Activated T-cell treated with anti-CD3 and anti-CD28 coated beads, Interleukin-2, amount 50 U/mL, for 4 hours (primary cell): Measurements from ENCODE around the gene TRIM3. TPM values are rescaled to one million over a fixed set of nuclear protein-coding genes. Genes with fewer than 3 reads are reported as not detected.

Experiments
- ATAC-seq, 2 donors: fragments of 200-7000 bp; cut with Tn5 transposase; one replicate each; pipeline ENCODE4 v1.10.0; 2021
- DNase-seq: peaks from one replicate; pipeline ENCODE4 v3.0.0-alpha.2; 2020
- H3K27me3 Mint-ChIP-seq: one replicate; pipeline ENCODE4 v1.8.0; 2021; ENCODE audit warnings: low read depth, mixed read lengths
- H3K36me3 Mint-ChIP-seq: one replicate; pipeline ENCODE4 v1.8.0; 2022; ENCODE audit warnings: mixed read lengths; ENCODE audit not compliant: insufficient read depth
- H3K4me1 Mint-ChIP-seq: one replicate; pipeline ENCODE4 v1.8.0; 2021; ENCODE audit warnings: low read depth, mixed read lengths
- H3K4me3 Mint-ChIP-seq: one replicate; pipeline ENCODE4 v1.8.0; 2021; ENCODE audit warnings: mild to moderate bottlenecking, moderate library complexity, mixed read lengths
- H3K9me3 Mint-ChIP-seq: one replicate; pipeline ENCODE4 v1.8.0; 2021; ENCODE audit warnings: mixed read lengths
- total RNA-seq, 3 donors: library from RNA; stranded (reverse); gene quantifications; one replicate each; pipeline ENCODE4 v1.2.1, GENCODE V29; 2021

TRIM3 gene
- total RNA-seq, 3 donors from 2014 or later = 3.2 to 4.3 (median 3.6) TPM

- Mint-ChIP-seq H3K9me3 (no peaks in the 10 kb centered on the region), H3K27me3 (no peaks in the 10 kb centered on the region), H3K4me1 (no peaks in the 10 kb centered on the region), H3K4me3 (no peak overlapping the region), H3K36me3 (no peaks in the 10 kb centered on the region)
- DNase-seq = no peak
- ATAC-seq = no peak
Measured at GRCh38 chr11:6437993-6438392, 35.7 kb downstream of the TRIM3 start.

- Mint-ChIP-seq H3K9me3 (no peaks in the 10 kb centered on the region), H3K4me1 (no peaks in the 10 kb centered on the region), H3K36me3 (no peaks in the 10 kb centered on the region), H3K4me3 (no peak overlapping the region), H3K27me3 (no peaks in the 10 kb centered on the region)
- DNase-seq = no peak
- ATAC-seq = no peak
Measured at GRCh38 chr11:6437423-6437822, 36.3 kb downstream of the TRIM3 start.

- Mint-ChIP-seq H3K4me1 (no peaks in the 10 kb centered on the region), H3K9me3 (no peaks in the 10 kb centered on the region), H3K36me3 (no peaks in the 10 kb centered on the region), H3K4me3 (no peak overlapping the region), H3K27me3 (no peaks in the 10 kb centered on the region)
- ATAC-seq (no peak), DNase-seq (no peak)
Measured at GRCh38 chr11:6433998-6434660, 39.6 kb downstream of the TRIM3 start.

DNA sequence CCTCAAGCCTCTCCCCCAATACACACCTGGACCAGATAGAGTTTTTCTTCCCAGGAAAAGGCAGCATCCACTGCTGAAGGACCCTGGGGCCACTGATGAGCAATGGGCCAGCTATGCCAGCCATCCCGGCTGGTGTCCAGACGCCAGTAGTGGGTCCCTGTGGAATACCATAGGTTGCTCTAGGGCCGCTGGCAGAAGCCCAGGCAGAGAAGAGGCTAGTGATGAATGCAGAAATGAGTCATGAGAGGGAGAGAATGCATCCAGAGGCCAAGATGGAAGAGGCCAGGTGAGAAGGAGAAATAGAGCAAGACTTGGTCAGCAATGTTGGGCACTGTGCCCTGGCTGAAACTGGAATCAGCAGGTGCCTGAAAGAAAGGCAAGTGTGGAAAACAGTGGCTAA is 41.9 kb downstream of the TRIM3 start:
- DNase-seq (no peak), ATAC-seq (no peak)
- no peaks in the 10 kb centered on the region for H3K4me1 Mint-ChIP-seq
- no peaks in the 10 kb centered on the region for H3K9me3 Mint-ChIP-seq
- no peaks in the 10 kb centered on the region for H3K27me3 Mint-ChIP-seq
- no peaks in the 10 kb centered on the region for H3K36me3 Mint-ChIP-seq
- H3K4me3 Mint-ChIP-seq = no peak overlapping the region

DNA sequence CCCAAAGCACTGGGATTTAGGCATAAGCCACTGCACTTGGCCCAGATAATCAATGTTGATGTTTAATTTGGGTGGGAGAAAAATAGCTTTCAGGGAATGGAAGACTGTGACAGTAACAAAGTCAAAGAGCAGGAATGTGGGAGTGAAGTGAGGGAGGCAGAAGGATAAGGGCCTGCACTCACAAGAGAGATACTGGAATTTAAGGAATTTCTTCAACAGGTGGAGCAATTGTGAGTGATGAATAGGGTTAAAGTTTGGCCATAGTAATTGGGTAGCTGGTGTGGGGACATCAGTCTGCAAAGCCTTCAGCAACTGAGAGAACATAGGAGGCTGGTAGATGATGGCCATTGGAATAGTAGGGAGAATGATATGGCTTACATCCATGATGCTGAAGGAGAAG is 46.2 kb downstream of the TRIM3 start:
- ATAC-seq = no peak
- no peak overlapping the region for H3K4me3 Mint-ChIP-seq
- no peaks in the 10 kb centered on the region for H3K36me3 Mint-ChIP-seq
- peaks cover 7% of the 10 kb centered on the region for H3K27me3 Mint-ChIP-seq
- no peak for DNase-seq
- H3K9me3 Mint-ChIP-seq = no peaks in the 10 kb centered on the region
- no peaks in the 10 kb centered on the region for H3K4me1 Mint-ChIP-seq

DNA sequence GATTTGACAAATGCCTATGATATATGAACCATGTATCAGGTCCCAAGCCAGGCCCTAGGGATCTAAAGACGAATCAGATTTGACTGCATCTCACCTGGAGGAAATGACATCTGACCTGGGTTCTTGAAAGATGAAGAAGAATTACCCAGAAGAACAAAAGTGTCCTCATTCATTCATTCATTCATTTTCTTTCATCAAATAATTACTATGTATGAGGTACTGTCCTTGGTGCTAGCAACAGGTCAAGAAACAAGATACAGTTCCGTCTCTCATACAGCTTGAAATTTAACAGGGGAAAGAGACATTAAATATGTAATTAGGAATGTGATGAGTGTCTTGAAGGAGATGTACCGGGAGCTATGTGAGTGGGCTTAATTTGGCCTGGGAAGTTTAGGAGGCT is 53.1 kb downstream of the TRIM3 start:
- peak overlapping the region; percentile 84 for H3K4me3 Mint-ChIP-seq
- H3K4me1 Mint-ChIP-seq = peaks cover 10% of the 10 kb centered on the region
- ATAC-seq (no peak), DNase-seq (no peak)
- H3K36me3 Mint-ChIP-seq = no peaks in the 10 kb centered on the region
- no peaks in the 10 kb centered on the region for H3K9me3 Mint-ChIP-seq
- peaks cover 12% of the 10 kb centered on the region for H3K27me3 Mint-ChIP-seq

DNA sequence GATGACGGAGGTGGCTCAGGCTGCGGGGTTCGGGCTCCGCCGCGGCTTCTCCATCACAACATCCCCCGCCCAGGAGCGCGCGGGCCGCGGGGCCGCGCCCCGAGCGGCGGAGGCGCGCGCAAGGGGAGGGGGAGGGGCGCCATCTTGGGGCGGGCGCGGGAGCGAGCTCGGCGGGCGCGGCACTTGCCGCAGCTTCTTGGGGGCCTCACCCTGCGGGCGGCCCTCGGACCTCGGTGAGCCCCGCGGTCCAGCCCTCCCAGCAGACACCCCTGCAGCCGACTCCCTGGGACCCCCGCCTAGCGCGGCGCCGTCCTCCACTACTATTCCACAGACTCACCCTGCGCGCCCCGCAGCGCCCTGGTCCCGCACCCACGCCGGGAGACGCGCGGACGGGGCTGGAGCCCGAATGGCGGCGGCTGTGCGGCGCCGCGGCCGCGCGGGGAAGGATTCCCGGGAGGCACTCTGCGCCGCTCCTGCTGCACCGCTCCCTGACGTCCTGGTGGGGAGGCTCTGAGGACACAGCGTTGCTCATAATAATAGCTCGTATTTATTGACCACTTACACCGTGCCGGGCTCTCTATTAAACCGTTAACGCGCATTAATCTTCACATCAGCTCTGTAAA is 54.6 kb downstream of the TRIM3 start, which contains the start of gene APBB1:
Gene APBB1, minus strand, starts transcription at position 86 of the 623 bp plus-strand sequence. CDS start 7,747 bp downstream, outside the sequence.
- peaks cover 11% of the 10 kb centered on the region for H3K27me3 Mint-ChIP-seq
- peak within 1 kb of the TSS; percentile 84 for H3K4me3 Mint-ChIP-seq
- ATAC-seq = peak; percentile 68 to 69
- DNase-seq = peak; percentile 67
- peaks cover 10% of the 10 kb centered on the region for H3K4me1 Mint-ChIP-seq
- no peaks in the 10 kb centered on the region for H3K36me3 Mint-ChIP-seq
- H3K9me3 Mint-ChIP-seq = no peaks in the 10 kb centered on the region

- Mint-ChIP-seq H3K36me3 (no peaks in the 10 kb centered on the region), H3K9me3 (no peaks in the 10 kb centered on the region), H3K4me3 (no peak overlapping the region), H3K4me1 (peaks cover 10% of the 10 kb centered on the region), H3K27me3 (peaks cover 6% of the 10 kb centered on the region)
- peak; percentile 6 to 7 for ATAC-seq
- no peak for DNase-seq
Measured at GRCh38 chr11:6418557-6419008, 55.2 kb downstream of the TRIM3 start.

GRCh38 chr11:6417907-6418556 is 55.7 kb downstream of the TRIM3 start:
- Mint-ChIP-seq H3K9me3 (no peaks in the 10 kb centered on the region), H3K27me3 (peaks cover 5% of the 10 kb centered on the region), H3K4me3 (no peak overlapping the region), H3K36me3 (no peaks in the 10 kb centered on the region), H3K4me1 (peaks cover 14% of the 10 kb centered on the region)
- no peak for ATAC-seq
- no peak for DNase-seq

DNA sequence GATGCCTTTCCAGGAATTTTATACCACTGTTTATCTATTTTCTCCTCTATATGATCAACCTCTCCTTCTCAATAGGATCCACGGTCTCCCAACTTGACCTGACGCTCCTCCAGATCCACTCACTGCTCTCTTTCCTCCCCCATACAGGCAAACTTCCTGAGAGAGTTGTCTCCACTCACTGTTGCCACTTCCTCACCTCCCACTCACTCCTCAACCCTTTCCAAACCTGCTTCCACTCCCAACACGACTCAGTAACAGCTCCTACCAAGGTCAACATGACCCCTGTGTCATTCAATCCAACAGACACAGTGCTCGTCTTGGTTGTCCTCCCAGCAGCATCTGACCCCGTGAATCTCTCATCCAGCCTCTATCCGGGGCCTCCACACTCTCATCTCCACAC is 57.9 kb downstream of the TRIM3 start:
- DNase-seq = no peak
- Mint-ChIP-seq H3K9me3 (no peaks in the 10 kb centered on the region), H3K4me3 (no peak overlapping the region), H3K27me3 (no peaks in the 10 kb centered on the region), H3K36me3 (peaks cover under 1% of the 10 kb centered on the region), H3K4me1 (peaks cover 28% of the 10 kb centered on the region)
- ATAC-seq = no peak

DNA sequence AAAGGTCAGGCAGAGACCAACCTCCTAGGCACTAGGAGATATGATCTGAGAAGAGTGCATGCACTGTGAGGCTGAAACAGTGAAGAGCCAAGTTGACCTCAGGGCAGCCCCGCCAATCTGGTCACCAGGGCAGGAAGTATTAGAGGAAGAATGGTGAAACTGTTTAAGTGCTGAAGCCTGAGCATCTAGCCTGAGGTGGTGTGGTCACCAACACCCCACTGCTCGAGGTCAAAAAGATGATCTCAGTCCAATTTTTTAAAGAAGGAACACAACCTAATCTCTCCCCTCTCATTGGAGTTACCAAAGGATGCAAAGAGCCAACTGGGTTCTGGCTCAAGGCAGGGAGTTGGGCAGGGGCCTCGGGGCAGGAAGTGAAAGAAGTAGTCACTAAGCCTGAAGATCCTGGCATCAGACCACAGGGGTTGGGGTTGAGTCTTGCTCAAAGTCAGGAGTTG is 58.8 kb downstream of the TRIM3 start:
- DNase-seq (no peak), ATAC-seq (peak in 1 of 2 donors; percentile 13)
- H3K4me1 Mint-ChIP-seq = peaks cover 28% of the 10 kb centered on the region
- no peaks in the 10 kb centered on the region for H3K9me3 Mint-ChIP-seq
- H3K27me3 Mint-ChIP-seq = no peaks in the 10 kb centered on the region
- H3K4me3 Mint-ChIP-seq = no peak overlapping the region
- peaks cover 6% of the 10 kb centered on the region for H3K36me3 Mint-ChIP-seq

- no peaks in the 10 kb centered on the region for H3K9me3 Mint-ChIP-seq
- H3K4me1 Mint-ChIP-seq = peaks cover 31% of the 10 kb centered on the region
- peak; percentile 66 for DNase-seq
- no peak overlapping the region for H3K4me3 Mint-ChIP-seq
- peak; percentile 88 to 89 for ATAC-seq
- peaks cover 9% of the 10 kb centered on the region for H3K36me3 Mint-ChIP-seq
- no peaks in the 10 kb centered on the region for H3K27me3 Mint-ChIP-seq
Measured at GRCh38 chr11:6413791-6414201, 59.9 kb downstream of the TRIM3 start.

GRCh38 chr11:6411594-6412031 is 62.1 kb downstream of the TRIM3 start:
- H3K27me3 Mint-ChIP-seq = no peaks in the 10 kb centered on the region
- H3K9me3 Mint-ChIP-seq = no peaks in the 10 kb centered on the region
- peaks cover 12% of the 10 kb centered on the region for H3K36me3 Mint-ChIP-seq
- ATAC-seq (no peak), DNase-seq (no peak)
- no peak overlapping the region for H3K4me3 Mint-ChIP-seq
- peaks cover 44% of the 10 kb centered on the region for H3K4me1 Mint-ChIP-seq

GRCh38 chr11:6410695-6411430 is 62.9 kb downstream of the TRIM3 start:
- Mint-ChIP-seq H3K9me3 (no peaks in the 10 kb centered on the region), H3K4me3 (no peak overlapping the region), H3K27me3 (no peaks in the 10 kb centered on the region), H3K4me1 (peaks cover 52% of the 10 kb centered on the region), H3K36me3 (peaks cover 12% of the 10 kb centered on the region)
- DNase-seq (no peak), ATAC-seq (no peak)
